ENCODE measurements around the gene ZNG1F.
"Not testable (repeated sequence)": the region's sequence is repeated elsewhere in the genome, so short reads cannot be mapped to it uniquely, and the experiment has no call there.

Gene ZNG1F

DNA sequence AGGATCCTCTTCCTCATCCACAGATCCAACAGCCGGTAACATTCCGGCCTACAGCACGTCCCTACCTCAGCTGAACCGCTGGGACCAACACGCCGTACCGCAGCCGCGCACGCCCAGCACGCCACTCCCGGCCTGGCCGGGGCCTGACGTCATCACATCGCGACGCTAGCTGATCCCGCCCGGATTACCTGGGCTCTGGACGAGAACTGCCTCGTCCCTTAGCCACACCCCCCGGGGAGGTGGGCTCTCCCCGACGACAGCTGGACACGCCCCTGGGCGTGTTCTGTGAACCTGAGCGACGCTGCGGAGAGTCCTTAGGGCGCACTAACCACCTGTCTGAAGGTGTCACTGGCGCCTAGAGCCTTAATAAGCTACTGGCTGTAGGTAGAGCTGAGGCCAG, at the start of gene ZNG1F:
TSS of gene ZNG1F (minus strand) at position 101 of the 400 bp plus-strand sequence. CDS start at position 42, 59 bp downstream.
- FAIRE-seq, result not testable (repeated sequence)

DNA sequence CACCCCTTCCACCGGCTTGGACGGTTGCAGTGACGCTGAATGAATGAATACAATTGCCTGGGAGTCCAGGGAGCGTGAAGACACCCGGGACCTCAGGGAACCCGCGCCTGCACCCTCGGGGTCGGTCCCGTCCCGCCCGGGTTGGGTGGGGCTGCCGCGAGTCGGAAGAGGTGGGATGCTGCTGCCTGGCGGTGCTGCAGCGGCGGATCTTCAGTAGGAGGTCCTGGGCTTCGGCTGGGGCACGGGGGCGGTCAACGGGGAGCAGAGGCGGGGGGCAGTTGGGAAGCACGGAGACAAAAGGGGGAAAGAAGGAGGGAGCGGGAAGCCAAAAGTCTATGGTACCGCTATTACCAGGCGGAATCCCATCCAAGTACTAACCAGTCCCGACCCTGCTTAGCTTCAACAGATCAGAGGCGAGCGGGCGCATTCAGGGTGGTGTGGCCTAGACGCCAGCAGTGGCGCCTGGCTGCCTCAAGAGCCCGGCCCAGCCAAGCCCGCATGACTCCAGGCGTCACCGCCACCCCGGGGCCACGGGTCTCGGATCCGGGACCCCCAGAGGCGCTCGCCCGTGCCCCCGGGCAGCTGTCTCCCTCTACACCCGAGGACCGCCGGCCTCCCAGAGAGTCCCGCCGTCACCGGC, 48.1 kb upstream of the ZNG1F start:
- FAIRE-seq, result not testable (repeated sequence)

DNA sequence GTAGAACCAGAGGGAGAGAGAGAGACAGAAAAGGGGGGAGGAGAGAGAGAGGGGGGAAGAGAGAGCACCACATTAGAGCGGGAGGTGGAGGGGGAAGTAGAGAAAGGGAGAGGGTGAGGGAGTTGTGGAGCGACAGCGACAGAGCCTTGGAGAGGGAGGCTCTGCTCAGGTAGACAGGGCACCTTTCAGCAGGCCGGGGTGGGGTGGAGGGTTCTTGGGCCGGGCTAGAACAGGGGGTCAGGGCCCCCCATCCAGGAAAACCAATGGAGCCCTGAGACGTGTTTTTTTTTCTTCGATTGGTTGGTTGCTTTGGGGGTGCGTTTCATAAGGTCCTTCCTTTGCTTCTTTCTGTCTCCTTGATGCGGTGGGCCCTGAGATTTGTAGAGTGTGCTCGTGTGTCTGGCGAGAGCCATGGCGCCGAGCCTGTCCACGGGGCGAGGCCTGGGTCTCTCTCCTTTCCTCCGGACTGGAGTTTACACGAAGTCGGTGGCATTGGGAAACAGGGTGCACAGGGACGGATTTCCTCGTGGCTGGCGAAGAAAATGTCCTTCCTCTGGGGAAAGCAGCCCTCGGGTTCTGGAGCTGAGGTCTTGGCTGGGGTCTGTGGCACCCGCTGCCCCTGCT, 47.5 kb upstream of the ZNG1F start:
- not testable (repeated sequence) for FAIRE-seq

DNA sequence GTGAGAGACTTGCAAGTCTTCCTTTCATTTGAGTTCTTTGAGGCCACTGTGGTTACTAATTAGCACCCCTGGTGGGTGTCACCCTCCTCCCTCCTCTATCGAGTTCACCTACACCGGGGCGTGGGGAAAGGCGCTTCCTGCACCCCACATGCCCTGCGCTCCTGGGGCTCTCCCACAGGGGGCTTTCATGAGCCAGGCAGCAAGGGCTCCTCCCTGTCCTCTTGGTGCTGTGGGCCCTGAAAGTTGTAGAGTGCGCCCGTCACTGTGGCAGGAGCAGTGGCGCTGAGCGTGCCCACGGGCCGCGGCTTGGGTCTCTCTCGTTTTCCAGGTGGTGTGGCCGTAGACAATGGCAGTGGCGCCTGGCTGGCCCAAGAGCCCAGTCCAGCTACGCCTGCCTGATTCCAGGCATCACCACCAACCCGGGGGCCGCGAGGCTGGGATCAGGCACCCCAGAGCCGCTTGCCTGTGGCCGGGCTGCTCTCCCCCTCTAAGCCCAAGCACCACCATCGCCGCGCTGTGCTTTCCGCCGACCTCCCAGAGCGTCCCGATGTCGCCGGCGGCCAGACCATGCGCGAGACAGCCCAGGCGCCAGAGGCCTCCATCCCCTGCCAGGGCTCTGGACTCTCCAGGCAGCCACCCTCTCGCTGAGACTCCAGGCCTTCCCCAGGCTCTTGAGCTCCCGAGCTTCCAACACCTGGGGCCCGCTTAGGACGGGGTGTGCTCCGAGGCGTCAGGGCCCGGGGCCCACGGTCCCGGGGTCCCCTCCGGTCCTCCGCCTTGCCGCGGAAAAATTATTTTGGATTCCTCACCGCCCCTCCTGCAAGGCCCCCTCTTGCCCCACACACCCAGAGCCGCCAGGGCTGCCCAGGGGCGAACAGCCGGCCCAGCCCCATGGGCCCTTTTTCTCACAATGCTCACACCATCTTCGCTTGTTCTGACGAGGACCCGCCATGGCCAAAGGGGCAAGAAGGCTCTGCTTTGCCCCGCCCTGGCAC, 46.0 kb upstream of the ZNG1F start:
- not testable (repeated sequence) for FAIRE-seq

DNA sequence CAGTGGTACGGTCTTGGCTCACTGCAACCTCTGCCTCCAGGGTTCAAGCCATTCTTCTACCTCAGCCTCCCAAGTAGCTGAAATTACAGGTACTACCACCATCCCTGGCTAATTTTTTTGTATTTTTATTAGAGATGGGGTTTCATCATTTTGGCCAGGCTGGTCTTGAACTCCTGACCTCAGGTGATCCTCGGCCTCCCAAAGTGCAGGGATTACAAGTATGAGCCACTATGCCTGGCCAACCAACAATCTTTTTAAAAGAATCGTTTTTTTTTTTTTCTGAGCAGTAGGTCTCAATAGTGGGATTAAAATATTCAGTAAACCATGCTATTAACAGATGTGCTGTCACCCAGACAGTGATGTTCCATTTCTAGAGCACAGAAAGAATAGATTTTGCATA, 45.1 kb upstream of the ZNG1F start:
- FAIRE-seq, result not testable (repeated sequence)

DNA sequence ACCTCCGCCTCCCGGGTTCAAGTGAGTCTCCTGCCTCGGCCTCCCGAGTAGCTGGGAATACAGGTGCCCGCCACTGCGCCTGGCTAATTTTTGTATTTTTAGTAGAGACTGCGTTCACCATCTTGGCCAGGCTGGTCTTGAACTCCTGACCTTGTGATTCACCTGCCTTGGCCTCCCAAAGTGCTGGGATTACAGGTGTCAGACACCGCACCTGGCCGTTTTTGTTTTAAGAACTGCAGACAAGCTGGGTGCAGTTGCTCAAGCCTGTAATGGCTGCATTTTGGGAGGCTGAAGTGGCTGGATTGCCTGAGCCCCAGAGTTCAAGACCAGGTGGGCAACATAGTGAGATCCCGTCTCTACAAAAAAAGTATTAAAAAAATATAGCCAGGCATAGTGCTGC, 43.2 kb upstream of the ZNG1F start:
- not testable (repeated sequence) for FAIRE-seq

DNA sequence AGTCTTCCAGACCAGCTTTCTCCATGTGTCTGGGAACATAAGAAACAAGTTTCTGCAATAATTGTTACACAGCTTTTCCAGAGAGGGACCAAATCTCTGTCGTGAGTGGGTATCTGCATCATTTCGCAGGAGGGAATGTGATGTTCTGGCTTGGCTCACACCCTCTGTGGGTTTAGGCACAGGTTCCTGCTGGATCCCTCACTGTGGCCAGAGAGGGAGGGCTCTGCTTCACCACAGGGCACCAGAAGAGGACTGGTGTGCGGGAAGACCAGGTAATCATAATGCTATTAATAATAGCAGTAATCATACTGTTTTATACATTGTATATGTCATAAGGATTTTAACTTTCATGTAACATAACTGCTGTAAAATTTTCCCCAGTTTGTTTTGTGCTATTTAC, 41.3 kb upstream of the ZNG1F start:
- not testable (repeated sequence) for FAIRE-seq

DNA sequence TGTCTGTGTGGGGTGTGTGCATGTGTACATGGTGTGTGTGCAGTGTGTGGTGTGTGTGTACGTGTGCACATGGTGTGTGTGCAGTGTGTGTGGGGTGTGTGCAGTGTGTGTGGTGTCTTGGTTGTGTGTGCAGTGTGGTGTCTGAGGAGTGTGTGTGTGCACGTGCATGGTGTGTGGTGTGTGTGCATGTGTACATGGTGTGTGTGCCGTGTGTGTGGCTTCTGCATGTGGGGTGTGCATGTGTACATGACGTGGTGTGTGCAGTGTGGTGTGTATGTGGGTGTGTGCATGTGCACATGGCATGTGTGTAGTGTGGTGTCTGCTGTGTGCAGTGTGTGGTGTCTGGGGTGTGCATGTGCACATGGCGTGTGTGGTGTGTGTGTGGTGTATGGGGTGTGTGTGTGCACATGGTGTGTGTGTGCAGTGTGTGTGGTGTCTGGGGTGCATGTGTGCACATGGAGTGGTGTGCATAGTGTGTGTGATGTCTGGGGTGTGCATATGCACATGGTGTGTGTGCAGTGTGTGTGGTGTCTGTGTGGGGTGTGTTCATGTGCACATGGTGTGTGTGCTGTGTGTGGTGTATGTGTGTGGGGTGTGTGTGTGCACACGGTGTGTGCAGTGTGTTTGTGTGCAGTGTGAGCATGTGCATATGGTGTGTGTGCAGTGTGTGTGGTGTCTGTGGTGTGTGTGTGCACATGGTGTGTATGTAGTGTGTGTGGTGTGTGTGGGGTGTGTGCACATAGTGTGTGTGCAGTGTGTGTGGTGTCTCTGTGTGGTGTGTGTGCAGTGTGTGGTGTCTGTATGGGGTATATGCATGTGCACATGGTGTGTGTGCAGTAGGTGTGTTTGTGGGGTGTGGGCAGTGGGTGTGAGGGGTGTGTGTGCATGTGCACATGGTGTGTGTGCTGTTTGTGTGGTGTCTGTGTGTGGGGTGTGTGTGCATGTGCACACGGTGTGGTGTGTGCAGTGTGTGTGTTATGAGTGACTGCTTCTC, 40.6 kb upstream of the ZNG1F start:
- FAIRE-seq, result no peak

DNA sequence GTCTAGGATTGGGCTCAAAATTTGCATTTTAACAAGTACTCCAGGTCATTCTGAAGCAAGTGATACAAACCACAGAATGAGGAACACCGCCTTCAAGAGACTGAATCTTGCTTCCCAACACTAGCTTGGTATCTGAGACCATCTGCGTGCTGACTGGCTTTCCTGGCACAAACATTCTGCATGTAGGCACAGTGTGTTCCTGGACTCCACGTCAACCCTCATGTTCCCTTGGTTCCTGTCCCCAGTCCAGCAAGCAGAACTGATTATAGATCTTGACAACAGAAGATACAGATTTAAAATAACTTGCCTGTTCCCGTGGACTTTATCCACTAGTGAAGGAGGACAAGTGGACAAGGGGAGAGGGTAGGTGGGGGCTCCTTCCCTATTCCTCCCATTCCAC, 30.7 kb upstream of the ZNG1F start:
- FAIRE-seq, result not testable (repeated sequence)

DNA sequence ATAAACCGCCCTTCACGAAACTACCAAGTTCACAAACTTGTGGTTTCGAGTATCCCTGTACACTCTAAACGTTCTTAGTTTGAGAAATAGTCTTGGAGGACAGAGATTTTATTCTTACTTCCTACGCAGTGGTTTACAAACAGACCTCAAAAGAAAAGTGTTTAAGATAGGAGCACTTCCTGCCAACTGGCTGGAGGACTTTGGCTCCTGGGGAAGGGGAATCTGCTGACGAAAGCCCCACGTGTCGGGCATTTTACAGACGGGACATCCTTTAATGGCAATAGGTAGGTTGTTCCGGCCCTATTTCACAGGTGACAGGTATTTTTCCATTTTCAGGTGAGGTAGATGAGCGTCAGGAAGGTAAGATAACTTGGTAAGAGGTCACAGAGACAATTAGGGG, 678 bp downstream of the ZNG1F start:
- not testable (repeated sequence) for FAIRE-seq

DNA sequence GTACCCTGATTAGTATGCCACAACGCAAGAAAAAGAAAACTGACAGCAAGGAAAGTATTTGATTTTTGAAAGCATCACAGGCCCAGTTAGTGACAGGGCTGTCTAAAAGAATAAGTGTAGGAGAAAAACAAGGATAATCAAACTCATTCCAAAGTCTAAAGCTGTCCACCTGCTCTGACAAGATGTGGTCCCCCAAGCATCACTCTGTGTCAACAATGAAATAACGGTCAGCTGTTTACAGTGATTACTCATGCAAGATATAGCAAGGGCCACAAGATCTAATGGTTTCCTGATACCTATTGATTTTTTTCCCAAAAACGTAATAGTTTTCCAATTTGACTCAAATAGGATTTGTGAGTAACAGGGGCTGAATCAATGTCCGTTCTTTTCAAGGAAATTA, 14.1 kb downstream of the ZNG1F start:
- not testable (repeated sequence) for FAIRE-seq

DNA sequence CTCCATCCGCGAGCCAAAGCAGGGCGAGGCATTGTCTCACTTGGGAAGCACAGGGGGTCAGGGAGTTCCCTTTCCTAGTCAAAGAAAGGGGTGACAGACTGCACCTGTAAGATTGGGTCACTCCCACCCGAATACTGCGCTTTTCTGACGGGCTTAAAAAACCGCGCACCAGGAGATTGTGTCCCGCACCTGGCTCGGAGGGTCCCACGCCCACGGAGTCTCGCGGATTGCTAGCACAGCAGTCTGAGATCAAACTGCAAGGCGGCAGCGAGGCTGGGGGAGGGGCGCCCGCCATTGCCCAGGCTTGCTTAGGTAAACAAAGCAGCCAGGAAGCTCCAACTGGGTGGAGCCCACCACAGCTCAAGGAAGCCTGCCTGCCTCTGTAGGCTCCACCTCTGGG, 39.0 kb downstream of the ZNG1F start:
- not testable (repeated sequence) for FAIRE-seq

DNA sequence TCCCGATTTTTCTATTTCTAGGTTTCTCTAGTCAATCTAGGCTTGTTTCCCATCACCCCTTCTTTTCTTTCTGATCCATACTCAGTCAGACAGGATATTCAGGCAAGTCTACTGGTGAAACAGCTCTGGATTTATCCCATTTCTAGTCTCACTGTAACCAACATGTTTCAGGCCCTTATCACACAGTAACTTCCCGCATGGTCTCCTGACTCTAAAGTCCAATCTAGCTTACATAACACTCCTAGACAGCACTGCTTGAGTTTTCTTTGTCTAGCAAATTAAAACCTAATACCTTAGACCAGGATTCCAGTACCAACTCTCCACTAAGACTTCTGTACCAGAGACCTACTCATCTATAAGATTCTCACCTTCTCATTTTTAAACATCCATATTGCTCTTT, 47.2 kb downstream of the ZNG1F start:
- not testable (repeated sequence) for FAIRE-seq

DNA sequence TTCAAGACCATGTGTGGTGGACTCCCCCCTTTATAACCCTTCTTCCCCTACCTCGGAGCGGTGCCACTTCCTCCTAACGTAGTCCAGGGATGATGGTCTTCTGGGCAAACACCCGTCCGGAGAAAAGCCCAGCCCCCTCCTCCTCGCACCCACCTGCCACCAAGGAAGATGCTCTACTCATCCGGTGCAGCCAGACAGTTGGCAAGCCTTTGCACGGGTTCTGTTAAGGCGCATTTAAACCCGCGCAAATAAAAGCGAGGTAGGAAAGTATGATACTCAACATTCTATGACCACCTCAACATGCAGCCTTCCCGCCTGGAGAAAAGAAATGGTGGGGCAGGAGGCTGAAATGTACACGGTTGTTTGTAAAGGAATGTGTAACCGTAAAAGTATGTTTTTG, 60.5 kb downstream of the ZNG1F start, which contains the start of gene FOXD4L6:
TSS of gene FOXD4L6 (minus strand) at position 101 of the 400 bp plus-strand sequence. CDS start 298 bp downstream, outside the sequence.
- not testable (repeated sequence) for FAIRE-seq

DNA sequence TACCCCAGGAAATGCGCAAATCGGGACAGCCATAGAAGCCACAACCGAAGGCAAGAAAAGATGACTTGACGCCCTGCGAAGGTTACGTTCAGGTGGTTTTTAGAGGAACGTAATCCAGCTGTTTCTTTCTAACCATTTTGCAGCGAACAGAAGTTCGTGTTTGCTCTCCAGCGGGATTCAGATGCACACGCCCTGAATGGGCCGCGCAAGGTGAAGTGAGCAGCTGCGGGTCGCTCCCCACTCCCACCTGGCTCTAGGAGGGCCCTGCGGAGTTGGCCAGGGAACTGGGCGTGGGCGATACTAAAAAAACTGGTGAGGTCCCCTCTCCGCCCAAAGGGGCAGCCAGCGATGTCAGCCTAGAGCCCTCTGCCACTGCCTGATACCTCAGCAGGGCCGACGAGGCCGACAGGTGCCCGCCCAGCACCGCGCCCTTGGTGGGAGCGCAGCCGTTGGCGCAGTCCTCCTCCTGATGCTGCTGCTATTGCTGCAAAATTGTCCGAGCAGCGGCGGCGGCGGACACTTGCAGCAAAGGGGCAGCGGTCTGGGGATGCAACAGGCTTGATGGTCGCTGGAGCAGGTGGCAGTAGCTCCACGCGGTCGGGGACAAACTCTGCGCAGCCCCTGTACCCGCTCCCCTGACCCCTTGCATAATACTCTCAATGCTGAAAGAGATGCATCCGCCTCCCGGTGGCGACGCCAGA, 62.2 kb downstream of the ZNG1F start:
- FAIRE-seq, result not testable (repeated sequence)

DNA sequence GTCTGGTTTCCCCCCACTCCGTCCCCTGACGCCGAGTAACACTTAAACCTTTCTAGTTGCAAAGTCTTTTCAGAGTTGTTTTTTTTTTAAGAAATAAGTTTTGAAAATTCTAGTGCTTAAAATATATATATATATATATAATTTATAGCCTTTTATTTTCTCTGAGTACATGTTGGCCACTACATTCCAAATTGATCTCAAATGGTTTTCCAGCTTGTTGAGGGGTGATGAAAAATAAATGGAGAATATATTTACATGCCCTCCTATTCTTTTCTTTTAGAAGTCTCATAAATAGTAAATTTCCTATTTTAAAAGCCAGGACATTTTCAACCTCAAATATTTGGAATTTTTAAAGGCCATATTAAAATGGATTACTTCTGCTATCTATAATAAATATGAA, 63.2 kb downstream of the ZNG1F start:
- not testable (repeated sequence) for FAIRE-seq

DNA sequence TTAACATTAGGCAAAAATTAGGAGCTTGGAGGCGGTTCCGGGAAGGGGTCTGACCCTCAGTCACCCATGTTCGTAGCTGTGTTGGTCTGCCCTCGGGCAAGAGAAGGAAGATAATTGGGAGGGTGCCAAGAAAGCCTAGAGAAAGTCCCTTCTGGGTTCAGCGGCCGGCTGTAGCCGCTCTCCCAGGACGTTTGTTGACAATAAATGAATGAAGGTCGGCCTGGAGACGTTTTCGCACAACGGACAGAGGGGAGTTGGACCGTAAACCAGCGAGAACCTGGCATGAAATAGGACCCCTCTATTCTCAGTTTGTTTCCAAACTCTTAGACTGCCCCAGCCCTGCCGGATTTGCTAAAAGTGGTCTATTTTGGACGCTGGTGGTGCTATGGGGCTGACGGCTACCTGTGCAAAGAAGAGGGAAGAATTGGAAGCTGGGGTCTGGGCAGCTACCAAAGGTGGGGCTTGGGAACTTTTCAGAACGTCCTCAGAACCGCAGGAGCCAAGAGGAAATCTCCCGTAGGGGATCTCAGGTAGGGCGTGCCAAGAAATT, 63.9 kb downstream of the ZNG1F start:
- not testable (repeated sequence) for FAIRE-seq

DNA sequence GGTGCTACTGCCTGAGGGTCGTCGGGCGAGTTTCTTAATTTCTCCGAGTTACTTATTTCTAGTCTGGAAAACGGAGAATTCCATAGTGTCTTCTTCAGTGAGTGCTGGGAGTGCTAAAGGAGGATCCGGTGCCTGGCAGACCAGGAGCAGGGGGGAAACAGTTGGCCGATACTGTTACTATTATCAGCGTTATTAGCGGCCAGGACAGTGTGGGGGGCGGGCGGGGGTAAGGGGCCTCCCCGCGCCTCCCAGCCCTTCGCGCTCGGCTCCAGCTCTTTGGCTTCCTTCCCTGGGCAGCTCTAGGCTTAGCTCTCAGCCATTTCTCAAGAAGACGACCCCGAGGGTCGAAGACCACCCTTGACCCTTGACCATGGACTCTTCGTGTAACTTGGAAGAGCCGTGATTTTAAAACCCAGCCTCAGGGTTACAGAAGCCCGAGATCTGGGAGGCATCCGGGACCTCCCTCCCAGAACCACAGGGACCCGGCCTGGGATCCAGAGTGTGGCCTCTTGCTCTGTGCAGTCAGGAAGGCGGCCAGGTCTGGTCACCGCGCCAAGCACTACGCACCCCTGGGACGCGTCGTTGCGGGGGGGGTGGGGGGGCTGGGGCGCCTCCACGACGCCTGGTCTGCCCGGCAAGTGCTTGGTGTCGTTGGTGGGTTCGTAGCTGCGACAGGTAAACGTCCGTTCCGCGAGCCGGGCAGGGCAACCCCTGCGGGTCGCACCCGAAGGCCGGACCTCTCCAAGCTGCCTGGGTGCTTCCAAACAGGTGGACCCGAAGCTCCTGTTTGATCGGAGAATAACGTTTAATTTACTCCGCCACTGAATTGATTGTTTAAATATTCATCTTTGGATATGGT, 64.6 kb downstream of the ZNG1F start:
- FAIRE-seq, result not testable (repeated sequence)

DNA sequence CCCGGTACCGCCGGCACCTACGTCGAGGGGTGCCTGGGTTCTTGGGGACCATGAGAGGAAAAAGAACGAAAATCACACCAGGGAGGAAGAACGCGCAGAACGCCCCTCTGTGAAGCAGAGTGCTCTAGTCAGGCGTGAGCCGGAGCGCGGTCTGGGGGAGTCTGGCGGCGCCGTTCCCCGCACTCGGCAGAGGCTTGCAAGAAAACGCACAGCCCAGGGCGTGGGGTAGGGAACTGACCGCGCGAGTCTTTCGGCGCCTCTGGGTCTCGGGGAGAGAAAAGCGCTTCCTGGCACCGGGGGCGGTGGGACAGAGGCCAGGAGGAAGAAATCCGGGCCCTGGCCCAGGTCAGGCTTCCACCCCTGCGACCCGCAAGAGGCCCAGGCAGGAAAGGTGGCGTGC, 65.3 kb downstream of the ZNG1F start:
- not testable (repeated sequence) for FAIRE-seq

DNA sequence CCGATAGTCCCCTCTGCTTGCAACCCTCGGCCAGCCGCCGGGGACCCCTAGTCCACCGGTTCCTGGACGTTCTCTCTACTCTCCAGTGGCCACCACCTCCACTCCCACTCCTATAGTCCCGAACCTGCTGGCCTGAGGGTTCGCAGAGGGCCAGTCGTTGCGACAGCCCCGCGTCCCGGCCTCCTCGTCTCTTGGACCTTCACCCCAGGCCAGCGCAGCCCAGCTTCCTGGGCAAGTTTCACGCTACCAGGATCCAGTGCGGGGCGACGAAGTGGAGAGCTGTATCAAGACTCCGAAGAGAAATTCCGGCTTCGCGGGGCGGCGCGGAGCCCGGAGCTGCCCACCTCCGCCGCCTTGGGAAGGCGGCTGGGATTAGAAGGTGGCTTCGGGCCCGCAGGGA, 65.7 kb downstream of the ZNG1F start:
- FAIRE-seq, result not testable (repeated sequence)
